Erythroblast (primary cell): ENCODE data around the gene FAM161A.

Source experiments
- GATA1 ChIP-seq: IDR thresholded peaks from 2 replicates; pipeline ENCODE4 v1.6.1; 2011; ENCODE audit warnings: low read depth, mild to moderate bottlenecking, control low read depth, low read length, moderate library complexity
- POLR2A ChIP-seq: IDR thresholded peaks from 2 replicates; pipeline ENCODE4 v1.6.1; 2011; ENCODE audit warnings: mild to moderate bottlenecking, low read length

DNA sequence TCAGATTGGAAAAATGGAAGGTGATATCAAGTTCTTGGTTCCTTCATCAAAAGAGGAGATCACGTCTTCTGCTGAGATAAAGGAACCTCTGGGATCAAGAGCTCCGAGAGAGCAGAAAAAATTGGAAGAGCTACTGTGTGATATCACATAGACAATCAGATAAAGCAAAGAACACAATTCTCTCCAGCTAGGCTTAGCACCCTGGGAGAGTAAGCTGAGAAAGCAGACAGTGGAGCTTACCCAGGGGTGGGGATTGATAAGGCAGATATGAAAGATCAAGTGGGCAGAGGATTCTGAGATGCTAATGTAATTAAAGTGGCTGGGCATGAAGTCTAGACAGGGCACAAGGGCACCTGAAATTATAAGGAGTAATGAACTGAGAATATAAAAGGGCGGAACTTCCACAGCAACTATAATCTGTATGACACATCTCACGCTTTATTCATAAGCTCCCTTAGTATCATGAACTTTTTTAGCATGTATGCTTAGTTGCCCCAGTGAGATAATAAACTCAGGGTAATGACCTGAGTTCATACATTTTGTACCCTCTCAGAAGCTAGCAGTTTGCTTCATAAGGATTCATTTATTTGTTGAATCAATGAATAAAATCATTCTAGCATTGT, 65.8 kb downstream of the FAM161A start:
- TF ChIP-seq POLR2A (no peak), GATA1 (no peak)
